SK-N-SH (cell line): Measurements from ENCODE around the gene LHPP.

ENCODE experiments used
- EP300 ChIP-seq, 2 experiments: IDR thresholded peaks; 2 replicates each; pipeline versions ENCODE4 v1.4.0 to v1.6.1; 2012; ENCODE audit warnings: borderline replicate concordance in 1 of 2, low read depth in 1 of 2, low read length in 1 of 2
- EZH2phosphoT487 ChIP-seq: fragments of 200-600 bp; sonication (generic); IDR thresholded peaks from 2 replicates; pipeline ENCODE4 v1.6.1; 2017; ENCODE audit warnings: low read depth, mixed run types, mild to moderate bottlenecking, antibody characterized with exemption, moderate library complexity, borderline replicate concordance
- GABPA ChIP-seq: IDR thresholded peaks from 2 replicates; pipeline ENCODE4 v1.4.0; 2012; ENCODE audit warnings: low read depth, mild to moderate bottlenecking
- POLR2AphosphoS5 ChIP-seq: IDR thresholded peaks from 2 replicates; pipeline ENCODE4 v1.6.1; 2012; ENCODE audit warnings: low read depth, low read length
- RAD21 ChIP-seq: IDR thresholded peaks from 2 replicates; pipeline ENCODE4 v1.6.1; 2012; ENCODE audit warnings: mild to moderate bottlenecking, low read length
- RCOR1 ChIP-seq: fragments of 150-350 bp; IDR thresholded peaks from 2 replicates; pipeline ENCODE4 v1.6.1; 2017; ENCODE audit warnings: antibody characterized with exemption, low read length
- RXRA ChIP-seq: IDR thresholded peaks from 2 replicates; pipeline ENCODE4 v1.4.0; 2012; ENCODE audit warnings: low read depth, mild to moderate bottlenecking, borderline replicate concordance
- SMC3 ChIP-seq: IDR thresholded peaks from 2 replicates; pipeline ENCODE4 v1.6.1; 2012; ENCODE audit warnings: low read depth, low read length, improper control_type of control experiment
- TCF12 ChIP-seq: IDR thresholded peaks from 2 replicates; pipeline ENCODE4 v1.4.0; 2012
- TF ChIP-seq, protein P1 (sequence below): fragments of 200-600 bp; sonication (generic); IDR thresholded peaks from 2 replicates; pipeline ENCODE4 v1.6.1; 2017; ENCODE audit warnings: antibody characterized with exemption, mild to moderate bottlenecking, moderate library complexity
- TF ChIP-seq, protein P2 (sequence below): IDR thresholded peaks from 2 replicates; pipeline ENCODE4 v1.4.0; 2012; ENCODE audit warnings: low read depth, borderline replicate concordance
- TF ChIP-seq, protein P3 (sequence below): fragments of 150-350 bp; IDR thresholded peaks from 2 replicates; pipeline ENCODE4 v1.6.1; 2017; ENCODE audit warnings: antibody characterized with exemption, low read length, low read depth, borderline replicate concordance
- TF ChIP-seq, protein P4 (sequence below): IDR thresholded peaks from 2 replicates; pipeline ENCODE4 v1.6.1; 2012; ENCODE audit warnings: mild to moderate bottlenecking, low read depth, low read length, moderate library complexity
- TF ChIP-seq, protein P5 (sequence below): IDR thresholded peaks from 2 replicates; pipeline ENCODE4 v1.4.0; 2012; ENCODE audit warnings: low read depth

DNA sequence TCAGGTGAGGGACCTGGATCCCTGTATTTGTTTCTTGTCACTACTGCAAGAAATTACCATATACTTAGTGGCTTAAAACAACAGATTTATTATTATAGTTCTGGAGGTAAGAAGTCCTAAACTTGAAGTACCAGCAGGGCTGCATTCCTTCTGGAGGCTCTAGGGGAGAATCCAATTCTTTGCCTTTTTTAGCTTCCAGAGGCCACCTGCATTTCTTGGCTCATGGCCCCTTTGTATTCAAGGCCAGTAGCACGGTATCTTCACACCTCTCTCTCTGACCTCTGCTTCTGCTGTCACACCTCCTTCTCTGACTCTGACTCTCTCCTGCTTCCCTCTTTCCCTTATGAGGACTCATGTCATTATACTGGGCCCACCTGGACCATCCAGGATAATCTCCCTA, 2.2 kb upstream of the LHPP start:
- TF ChIP-seq, protein P1, sequence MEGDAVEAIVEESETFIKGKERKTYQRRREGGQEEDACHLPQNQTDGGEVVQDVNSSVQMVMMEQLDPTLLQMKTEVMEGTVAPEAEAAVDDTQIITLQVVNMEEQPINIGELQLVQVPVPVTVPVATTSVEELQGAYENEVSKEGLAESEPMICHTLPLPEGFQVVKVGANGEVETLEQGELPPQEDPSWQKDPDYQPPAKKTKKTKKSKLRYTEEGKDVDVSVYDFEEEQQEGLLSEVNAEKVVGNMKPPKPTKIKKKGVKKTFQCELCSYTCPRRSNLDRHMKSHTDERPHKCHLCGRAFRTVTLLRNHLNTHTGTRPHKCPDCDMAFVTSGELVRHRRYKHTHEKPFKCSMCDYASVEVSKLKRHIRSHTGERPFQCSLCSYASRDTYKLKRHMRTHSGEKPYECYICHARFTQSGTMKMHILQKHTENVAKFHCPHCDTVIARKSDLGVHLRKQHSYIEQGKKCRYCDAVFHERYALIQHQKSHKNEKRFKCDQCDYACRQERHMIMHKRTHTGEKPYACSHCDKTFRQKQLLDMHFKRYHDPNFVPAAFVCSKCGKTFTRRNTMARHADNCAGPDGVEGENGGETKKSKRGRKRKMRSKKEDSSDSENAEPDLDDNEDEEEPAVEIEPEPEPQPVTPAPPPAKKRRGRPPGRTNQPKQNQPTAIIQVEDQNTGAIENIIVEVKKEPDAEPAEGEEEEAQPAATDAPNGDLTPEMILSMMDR = no peak
- TF ChIP-seq EZH2phosphoT487 (no peak), RAD21 (no peak), SMC3 (no peak), EP300 (IDR thresholded peaks at IDR 0.05; ENCODE audit: borderline replicate concordance in 1 of 2, low read depth in 1 of 2, low read length in 1 of 2) (no peak), RXRA (no peak), POLR2AphosphoS5 (no peak), GABPA (no peak), RCOR1 (no peak), TCF12 (no peak)
- TF ChIP-seq, protein P2, sequence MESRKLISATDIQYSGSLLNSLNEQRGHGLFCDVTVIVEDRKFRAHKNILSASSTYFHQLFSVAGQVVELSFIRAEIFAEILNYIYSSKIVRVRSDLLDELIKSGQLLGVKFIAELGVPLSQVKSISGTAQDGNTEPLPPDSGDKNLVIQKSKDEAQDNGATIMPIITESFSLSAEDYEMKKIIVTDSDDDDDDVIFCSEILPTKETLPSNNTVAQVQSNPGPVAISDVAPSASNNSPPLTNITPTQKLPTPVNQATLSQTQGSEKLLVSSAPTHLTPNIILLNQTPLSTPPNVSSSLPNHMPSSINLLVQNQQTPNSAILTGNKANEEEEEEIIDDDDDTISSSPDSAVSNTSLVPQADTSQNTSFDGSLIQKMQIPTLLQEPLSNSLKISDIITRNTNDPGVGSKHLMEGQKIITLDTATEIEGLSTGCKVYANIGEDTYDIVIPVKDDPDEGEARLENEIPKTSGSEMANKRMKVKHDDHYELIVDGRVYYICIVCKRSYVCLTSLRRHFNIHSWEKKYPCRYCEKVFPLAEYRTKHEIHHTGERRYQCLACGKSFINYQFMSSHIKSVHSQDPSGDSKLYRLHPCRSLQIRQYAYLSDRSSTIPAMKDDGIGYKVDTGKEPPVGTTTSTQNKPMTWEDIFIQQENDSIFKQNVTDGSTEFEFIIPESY = no peak
- TF ChIP-seq, protein P3, sequence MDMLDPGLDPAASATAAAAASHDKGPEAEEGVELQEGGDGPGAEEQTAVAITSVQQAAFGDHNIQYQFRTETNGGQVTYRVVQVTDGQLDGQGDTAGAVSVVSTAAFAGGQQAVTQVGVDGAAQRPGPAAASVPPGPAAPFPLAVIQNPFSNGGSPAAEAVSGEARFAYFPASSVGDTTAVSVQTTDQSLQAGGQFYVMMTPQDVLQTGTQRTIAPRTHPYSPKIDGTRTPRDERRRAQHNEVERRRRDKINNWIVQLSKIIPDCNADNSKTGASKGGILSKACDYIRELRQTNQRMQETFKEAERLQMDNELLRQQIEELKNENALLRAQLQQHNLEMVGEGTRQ = no peak
- TF ChIP-seq, protein P4, sequence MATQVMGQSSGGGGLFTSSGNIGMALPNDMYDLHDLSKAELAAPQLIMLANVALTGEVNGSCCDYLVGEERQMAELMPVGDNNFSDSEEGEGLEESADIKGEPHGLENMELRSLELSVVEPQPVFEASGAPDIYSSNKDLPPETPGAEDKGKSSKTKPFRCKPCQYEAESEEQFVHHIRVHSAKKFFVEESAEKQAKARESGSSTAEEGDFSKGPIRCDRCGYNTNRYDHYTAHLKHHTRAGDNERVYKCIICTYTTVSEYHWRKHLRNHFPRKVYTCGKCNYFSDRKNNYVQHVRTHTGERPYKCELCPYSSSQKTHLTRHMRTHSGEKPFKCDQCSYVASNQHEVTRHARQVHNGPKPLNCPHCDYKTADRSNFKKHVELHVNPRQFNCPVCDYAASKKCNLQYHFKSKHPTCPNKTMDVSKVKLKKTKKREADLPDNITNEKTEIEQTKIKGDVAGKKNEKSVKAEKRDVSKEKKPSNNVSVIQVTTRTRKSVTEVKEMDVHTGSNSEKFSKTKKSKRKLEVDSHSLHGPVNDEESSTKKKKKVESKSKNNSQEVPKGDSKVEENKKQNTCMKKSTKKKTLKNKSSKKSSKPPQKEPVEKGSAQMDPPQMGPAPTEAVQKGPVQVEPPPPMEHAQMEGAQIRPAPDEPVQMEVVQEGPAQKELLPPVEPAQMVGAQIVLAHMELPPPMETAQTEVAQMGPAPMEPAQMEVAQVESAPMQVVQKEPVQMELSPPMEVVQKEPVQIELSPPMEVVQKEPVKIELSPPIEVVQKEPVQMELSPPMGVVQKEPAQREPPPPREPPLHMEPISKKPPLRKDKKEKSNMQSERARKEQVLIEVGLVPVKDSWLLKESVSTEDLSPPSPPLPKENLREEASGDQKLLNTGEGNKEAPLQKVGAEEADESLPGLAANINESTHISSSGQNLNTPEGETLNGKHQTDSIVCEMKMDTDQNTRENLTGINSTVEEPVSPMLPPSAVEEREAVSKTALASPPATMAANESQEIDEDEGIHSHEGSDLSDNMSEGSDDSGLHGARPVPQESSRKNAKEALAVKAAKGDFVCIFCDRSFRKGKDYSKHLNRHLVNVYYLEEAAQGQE = no peak
- TF ChIP-seq, protein P5, sequence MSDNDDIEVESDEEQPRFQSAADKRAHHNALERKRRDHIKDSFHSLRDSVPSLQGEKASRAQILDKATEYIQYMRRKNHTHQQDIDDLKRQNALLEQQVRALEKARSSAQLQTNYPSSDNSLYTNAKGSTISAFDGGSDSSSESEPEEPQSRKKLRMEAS = no peak
